B cell (primary cell): ENCODE results near the gene FDXACB1.

ENCODE experiments used
- EZH2 ChIP-seq: IDR thresholded peaks from 2 replicates; pipeline ENCODE4 v1.6.1; 2012; ENCODE audit warnings: borderline replicate concordance, low read depth, mild to moderate bottlenecking, moderate library complexity, low read length; ENCODE audit not compliant: insufficient read depth, poor library complexity, severe bottlenecking
- TF ChIP-seq, protein P1 (sequence below): fragments of 200-600 bp; IDR thresholded peaks from one replicate; pipeline ENCODE4 v1.8.0; 2022; ENCODE audit warnings: antibody characterized with exemption, mild to moderate bottlenecking

DNA sequence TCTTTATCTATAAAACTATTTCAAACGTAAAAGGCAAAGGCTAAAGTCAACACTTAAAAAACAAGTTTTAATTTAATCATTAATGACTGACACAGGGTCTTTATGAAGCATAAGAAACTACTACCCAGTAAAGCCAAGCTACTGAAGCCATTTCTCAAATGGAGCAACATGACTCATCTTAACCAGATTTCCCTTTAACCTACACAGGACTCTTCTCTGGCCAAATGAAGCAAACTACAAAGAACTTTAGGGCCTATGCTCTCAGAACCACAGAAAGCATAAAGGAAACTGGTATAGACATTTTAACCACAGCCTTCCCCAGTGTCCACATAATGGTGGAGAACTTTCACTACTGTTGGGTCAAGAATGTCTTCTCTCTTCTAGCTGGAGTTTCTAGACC, 42.2 kb downstream of the FDXACB1 start:
- TF ChIP-seq, protein P1, sequence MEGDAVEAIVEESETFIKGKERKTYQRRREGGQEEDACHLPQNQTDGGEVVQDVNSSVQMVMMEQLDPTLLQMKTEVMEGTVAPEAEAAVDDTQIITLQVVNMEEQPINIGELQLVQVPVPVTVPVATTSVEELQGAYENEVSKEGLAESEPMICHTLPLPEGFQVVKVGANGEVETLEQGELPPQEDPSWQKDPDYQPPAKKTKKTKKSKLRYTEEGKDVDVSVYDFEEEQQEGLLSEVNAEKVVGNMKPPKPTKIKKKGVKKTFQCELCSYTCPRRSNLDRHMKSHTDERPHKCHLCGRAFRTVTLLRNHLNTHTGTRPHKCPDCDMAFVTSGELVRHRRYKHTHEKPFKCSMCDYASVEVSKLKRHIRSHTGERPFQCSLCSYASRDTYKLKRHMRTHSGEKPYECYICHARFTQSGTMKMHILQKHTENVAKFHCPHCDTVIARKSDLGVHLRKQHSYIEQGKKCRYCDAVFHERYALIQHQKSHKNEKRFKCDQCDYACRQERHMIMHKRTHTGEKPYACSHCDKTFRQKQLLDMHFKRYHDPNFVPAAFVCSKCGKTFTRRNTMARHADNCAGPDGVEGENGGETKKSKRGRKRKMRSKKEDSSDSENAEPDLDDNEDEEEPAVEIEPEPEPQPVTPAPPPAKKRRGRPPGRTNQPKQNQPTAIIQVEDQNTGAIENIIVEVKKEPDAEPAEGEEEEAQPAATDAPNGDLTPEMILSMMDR: no peak
- TF ChIP-seq EZH2: no peak
